Astrocyte (in vitro differentiated cells and primary cell): ENCODE results near the gene KIF21B.

ENCODE experiments used
- CTCF ChIP-seq: IDR thresholded peaks from 2 replicates; pipeline ENCODE4 v1.5.1; 2011; ENCODE audit warnings: low read depth, mild to moderate bottlenecking, inconsistent platforms, low read length, moderate library complexity; ENCODE audit not compliant: insufficient read depth
- EZH2 ChIP-seq: IDR thresholded peaks from 2 replicates; pipeline ENCODE4 v1.6.1; 2012; ENCODE audit warnings: mild to moderate bottlenecking, low read length, inconsistent platforms; ENCODE audit not compliant: insufficient read depth

GRCh38 chr1:201041011-201041410 is 17.5 kb upstream of the KIF21B start:
- no peak for TF ChIP-seq CTCF
- TF ChIP-seq EZH2: no peak
